ENCODE results near the gene ATP5IF1. TPM values are rescaled to one million over a fixed set of nuclear protein-coding genes. Genes with fewer than 3 reads are reported as not detected.

The ATP5IF1 gene
- total RNA-seq, 1 experiment from 2014 or later = 146 TPM

GRCh38 chr1:28195780-28196179 is 40.1 kb upstream of the ATP5IF1 start:
- TF ChIP-seq EZH2 (IDR thresholded peaks at IDR 0.05; ENCODE audit: low read depth) (no peak), CTCF (conservative IDR thresholded peaks at IDR 0.05) (no peak)
- DNase-seq = no peak
- H3F3A ChIP-seq (ENCODE audit: insufficient read depth, low read depth) = 0 out of 2 replicates have a peak, but pooled peaks cover 11% of the 10 kb centered on the region
- no peaks in the 10 kb centered on the region for H3K27me3 ChIP-seq (ENCODE audit: insufficient read depth, low read depth)
- H4K20me1 ChIP-seq (ENCODE audit: insufficient read depth) = no peaks in the 10 kb centered on the region
- intact Hi-C loops (cut with micrococcal nuclease; ENCODE audit: unreplicated experiment) = loop anchor here (2.0 kb wide), 1 partner anchor 105 kb away; no protein-coding TSS in a partner anchor
- H3K9me3 ChIP-seq (ENCODE audit: insufficient read depth, low read depth) = no peaks in the 10 kb centered on the region
- ChIA-PET CTCF (no interaction called here), POLR2A (ENCODE audit: unreplicated experiment) (no interaction called here)
- no peak overlapping the region for H3K4me2 ChIP-seq
- peaks cover 25% of the 10 kb centered on the region for H3K4me1 ChIP-seq (replicated peaks; ENCODE audit: insufficient read depth)
- H3K4me3 ChIP-seq = no peak overlapping the region
- no TSS peak for BruUV-seq (replicated peaks)
- H3K27ac ChIP-seq = no peak overlapping the region
- H3K36me3 ChIP-seq (ENCODE audit: low read depth) = no peaks in the 10 kb centered on the region
- no peaks in the 10 kb centered on the region for H3K9me2 ChIP-seq (ENCODE audit: insufficient read depth)
- no peak overlapping the region for H2AFZ ChIP-seq
- H3K79me2 ChIP-seq (ENCODE audit: low read depth) = no peaks in the 10 kb centered on the region

GRCh38 chr1:28196330-28196729 is 39.6 kb upstream of the ATP5IF1 start:
- no peak overlapping the region for H2AFZ ChIP-seq
- no peaks in the 10 kb centered on the region for H3K27me3 ChIP-seq (ENCODE audit: insufficient read depth, low read depth)
- H3K4me2 ChIP-seq = no peak overlapping the region
- intact Hi-C loops (cut with micrococcal nuclease; ENCODE audit: unreplicated experiment) = loop anchor here (2.0 kb wide), 1 partner anchor 106 kb away; no protein-coding TSS in a partner anchor
- peaks cover 20% of the 10 kb centered on the region for H3K4me1 ChIP-seq (replicated peaks; ENCODE audit: insufficient read depth)
- H3K9me2 ChIP-seq (ENCODE audit: insufficient read depth) = no peaks in the 10 kb centered on the region
- TF ChIP-seq CTCF (conservative IDR thresholded peaks at IDR 0.05) (no peak), EZH2 (IDR thresholded peaks at IDR 0.05; ENCODE audit: low read depth) (no peak)
- H3K36me3 ChIP-seq (ENCODE audit: low read depth) = no peaks in the 10 kb centered on the region
- H3K27ac ChIP-seq = no peak overlapping the region
- H3K79me2 ChIP-seq (ENCODE audit: low read depth) = no peaks in the 10 kb centered on the region
- ChIA-PET POLR2A (ENCODE audit: unreplicated experiment) (interaction anchor here (0.6 kb wide), 1 partner anchor 447 kb away, joined by 4 read pairs; the partner anchor contains the start of gene TAF12), CTCF (interaction anchor here (0.6 kb wide), 1 partner anchor 178 kb away, joined by 7 read pairs; no protein-coding TSS in a partner anchor)
- 0 out of 2 replicates have a peak, but pooled peaks cover 8% of the 10 kb centered on the region for H3F3A ChIP-seq (ENCODE audit: insufficient read depth, low read depth)
- DNase-seq = no peak
- H4K20me1 ChIP-seq (ENCODE audit: insufficient read depth) = no peaks in the 10 kb centered on the region
- H3K4me3 ChIP-seq = no peak overlapping the region
- H3K9me3 ChIP-seq (ENCODE audit: insufficient read depth, low read depth) = no peaks in the 10 kb centered on the region
- BruUV-seq (replicated peaks) = no TSS peak

GRCh38 chr1:28197682-28198415 is 38.1 kb upstream of the ATP5IF1 start:
- peaks cover 14% of the 10 kb centered on the region; the same call in 1 of the 2 replicates for H3K4me1 ChIP-seq (replicated peaks; ENCODE audit: insufficient read depth)
- intact Hi-C loops (cut with micrococcal nuclease; ENCODE audit: unreplicated experiment) = loop anchor here (1.0 to 2.0 kb wide), 2 partner anchors 69 to 107 kb away; no protein-coding TSS in a partner anchor
- H3K79me2 ChIP-seq (ENCODE audit: low read depth) = no peaks in the 10 kb centered on the region
- TF ChIP-seq EZH2 (IDR thresholded peaks at IDR 0.05; ENCODE audit: low read depth) (no peak), CTCF (conservative IDR thresholded peaks at IDR 0.05) (no peak)
- H3K9me3 ChIP-seq (ENCODE audit: insufficient read depth, low read depth) = no peaks in the 10 kb centered on the region
- H3K4me2 ChIP-seq = no peak overlapping the region
- ChIA-PET POLR2A (ENCODE audit: unreplicated experiment) (interaction anchor here (0.9 kb wide), 1 partner anchor 62 kb away, joined by 7 read pairs; no protein-coding TSS in a partner anchor), CTCF (no interaction called here)
- H3K27ac ChIP-seq = no peak overlapping the region
- no peaks in the 10 kb centered on the region for H3K9me2 ChIP-seq (ENCODE audit: insufficient read depth)
- DNase-seq = no peak
- H3K4me3 ChIP-seq = no peak overlapping the region
- 0 out of 2 replicates have a peak, but pooled peaks cover 8% of the 10 kb centered on the region for H3F3A ChIP-seq (ENCODE audit: insufficient read depth, low read depth)
- H3K36me3 ChIP-seq (ENCODE audit: low read depth) = no peaks in the 10 kb centered on the region
- BruUV-seq (replicated peaks) = no TSS peak
- no peaks in the 10 kb centered on the region for H4K20me1 ChIP-seq (ENCODE audit: insufficient read depth)
- H3K27me3 ChIP-seq (ENCODE audit: insufficient read depth, low read depth) = no peaks in the 10 kb centered on the region
- H2AFZ ChIP-seq = no peak overlapping the region
